Left kidney (tissue), 2 donors: ENCODE data around the gene PRSS57. TPM values are rescaled to one million over a fixed set of nuclear protein-coding genes. Genes with fewer than 3 reads are reported as not detected.
"Not testable (repeated sequence)": the region's sequence is repeated elsewhere in the genome, so short reads cannot be mapped to it uniquely, and the experiment has no call there.

Experiments used
- DNase-seq: peaks from one replicate; pipeline ENCODE4 v3.0.0-alpha.2; 2013
- polyA plus RNA-seq: library from polyadenylated mRNA; unstranded; fragments of 120-200 nt; gene quantifications from one replicate; pipeline ENCODE4 v1.2.1, GENCODE V29; 2013; ENCODE audit not compliant: insufficient read length

Gene PRSS57
- polyA plus RNA-seq, 1 donor: 0.18 TPM

DNA sequence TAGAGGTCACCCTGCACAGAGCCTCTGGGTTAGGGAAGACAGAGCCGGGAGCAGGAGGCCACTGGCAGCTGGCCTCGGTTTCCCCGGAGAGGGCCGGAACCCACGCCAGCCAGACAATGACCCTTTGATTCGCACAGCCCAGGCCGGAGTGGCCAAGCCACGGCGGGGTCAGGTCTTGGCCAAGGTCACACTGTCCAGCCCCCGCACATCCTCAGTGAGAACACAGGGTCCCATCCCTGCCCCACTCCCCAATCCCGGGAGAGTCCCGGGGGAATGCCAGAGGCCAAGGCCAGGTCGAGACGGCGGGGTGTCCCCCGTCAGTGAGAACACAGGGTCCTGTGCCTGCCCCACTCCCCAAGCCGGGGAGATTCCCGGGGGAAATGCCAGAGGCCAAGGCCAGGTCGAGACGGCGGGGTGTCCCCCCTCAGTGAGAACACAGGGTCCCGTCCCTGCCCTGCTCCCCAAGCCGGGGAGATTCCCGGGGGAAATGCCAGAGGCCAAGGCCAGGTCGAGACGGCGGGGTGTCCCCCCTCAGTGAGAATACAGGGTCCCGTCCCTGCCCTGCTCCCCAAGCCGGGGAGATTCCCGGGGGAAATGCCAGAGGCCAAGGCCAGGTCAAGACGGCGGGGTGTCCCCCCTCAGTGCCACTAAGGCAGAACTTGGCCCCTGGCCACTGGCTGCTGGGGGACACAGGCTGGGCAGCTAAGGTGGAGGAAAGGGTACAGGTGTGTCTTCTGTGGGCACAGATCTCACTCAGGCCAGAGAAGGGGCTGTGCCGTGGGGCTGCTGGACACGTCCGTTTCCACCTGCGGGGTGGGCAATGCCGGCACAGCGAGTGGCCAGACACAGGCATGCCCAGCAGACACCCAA lies 20.7 kb downstream of the PRSS57 start:
- no peak for DNase-seq

GRCh38 chr19:670609-671075 lies 24.6 kb downstream of the PRSS57 start:
- no peak for DNase-seq

DNA sequence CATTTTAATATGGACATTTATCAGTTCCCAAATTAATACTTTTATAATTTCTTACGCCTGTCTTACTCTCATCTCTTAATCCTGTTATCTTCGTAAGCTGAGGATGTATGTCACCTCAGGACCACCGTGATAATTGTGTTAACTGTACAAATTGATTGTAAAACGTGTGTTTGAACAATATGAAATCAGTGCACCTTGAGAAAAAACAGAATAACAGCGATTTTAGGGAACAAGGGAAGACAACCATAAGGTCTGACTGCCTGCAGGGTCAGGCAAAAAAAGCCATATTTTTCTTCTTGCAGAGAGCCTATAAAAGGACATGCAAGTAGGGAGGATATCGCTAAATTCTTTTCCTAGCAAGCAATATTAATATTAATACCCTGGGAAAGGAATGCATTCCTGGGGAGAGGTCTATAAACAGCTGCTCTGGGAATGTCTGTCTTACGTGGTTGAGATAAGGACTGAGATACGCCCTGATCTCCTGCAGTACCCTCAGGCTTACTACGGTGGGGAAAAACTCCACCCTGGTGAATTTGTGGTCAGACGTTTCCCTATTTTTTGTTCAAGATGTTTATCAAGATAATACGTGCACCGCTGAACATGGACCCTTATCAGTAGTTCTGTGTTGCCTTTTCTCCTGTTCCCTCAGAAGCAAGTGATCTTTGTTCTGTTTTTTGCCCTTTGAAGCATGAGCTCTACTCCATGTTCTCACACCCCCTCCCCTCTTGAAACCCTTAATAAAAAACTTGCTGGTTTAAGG lies 26.4 kb downstream of the PRSS57 start:
- not testable (repeated sequence) for DNase-seq

- DNase-seq: not testable (repeated sequence)
Measured at GRCh38 chr19:666985-667573, 28.2 kb downstream of the PRSS57 start.

DNA sequence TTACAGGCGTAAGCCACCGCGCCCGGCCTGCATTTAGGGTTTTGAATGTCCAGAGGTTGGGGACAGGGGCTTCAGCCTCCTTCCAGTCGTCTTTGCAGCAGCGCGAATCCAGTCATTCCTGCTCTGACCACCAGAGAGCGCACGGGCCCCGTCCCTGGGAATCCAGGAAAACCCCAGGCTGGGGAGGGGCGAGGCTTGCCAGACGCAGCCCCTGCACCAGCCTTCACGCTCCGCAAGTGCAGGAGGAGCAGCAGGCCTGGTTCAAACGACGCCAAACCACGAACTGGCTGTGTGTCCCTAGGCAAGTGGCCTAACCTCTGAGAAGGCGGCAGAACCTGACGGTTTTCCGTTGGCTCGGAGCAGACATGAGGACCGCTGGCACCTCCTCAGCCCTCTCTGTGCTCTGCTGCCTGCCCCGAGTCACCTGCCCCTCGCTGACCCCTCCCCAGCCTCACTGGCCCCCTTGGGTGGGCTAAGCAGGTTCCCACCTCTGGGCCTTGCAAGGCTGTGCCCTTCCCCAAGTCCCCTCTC lies 30.3 kb downstream of the PRSS57 start:
- DNase-seq: peak; percentile 80

DNA sequence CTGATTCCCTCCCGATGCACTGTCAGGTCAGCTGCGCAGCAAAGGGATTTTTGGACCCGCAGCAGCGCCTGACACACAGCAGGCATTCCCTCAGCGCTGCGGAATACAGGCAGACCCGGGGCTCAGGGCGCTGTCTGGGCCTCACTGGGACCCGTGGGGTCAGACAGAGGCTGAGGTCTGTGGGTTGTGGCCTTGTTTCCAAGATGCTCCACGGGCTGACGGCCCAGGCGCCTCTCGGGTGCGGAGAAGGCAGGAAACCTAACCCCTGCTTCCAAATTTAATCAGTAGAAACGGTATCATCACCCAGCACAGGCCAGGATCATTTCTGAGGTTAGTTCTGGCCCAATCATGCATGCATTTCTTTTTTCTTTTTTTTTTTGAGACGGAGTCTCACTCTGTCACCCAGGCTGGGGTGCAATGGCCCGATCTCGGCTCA lies 31.6 kb downstream of the PRSS57 start:
- DNase-seq: no peak

- DNase-seq: peak; percentile 88
Measured at GRCh38 chr19:662962-663681, 32.1 kb downstream of the PRSS57 start, which contains the start of gene RNF126. Gene RNF126 (minus strand): TSS chr19:663214. CDS start chr19:663121, 93 bp downstream.

DNA sequence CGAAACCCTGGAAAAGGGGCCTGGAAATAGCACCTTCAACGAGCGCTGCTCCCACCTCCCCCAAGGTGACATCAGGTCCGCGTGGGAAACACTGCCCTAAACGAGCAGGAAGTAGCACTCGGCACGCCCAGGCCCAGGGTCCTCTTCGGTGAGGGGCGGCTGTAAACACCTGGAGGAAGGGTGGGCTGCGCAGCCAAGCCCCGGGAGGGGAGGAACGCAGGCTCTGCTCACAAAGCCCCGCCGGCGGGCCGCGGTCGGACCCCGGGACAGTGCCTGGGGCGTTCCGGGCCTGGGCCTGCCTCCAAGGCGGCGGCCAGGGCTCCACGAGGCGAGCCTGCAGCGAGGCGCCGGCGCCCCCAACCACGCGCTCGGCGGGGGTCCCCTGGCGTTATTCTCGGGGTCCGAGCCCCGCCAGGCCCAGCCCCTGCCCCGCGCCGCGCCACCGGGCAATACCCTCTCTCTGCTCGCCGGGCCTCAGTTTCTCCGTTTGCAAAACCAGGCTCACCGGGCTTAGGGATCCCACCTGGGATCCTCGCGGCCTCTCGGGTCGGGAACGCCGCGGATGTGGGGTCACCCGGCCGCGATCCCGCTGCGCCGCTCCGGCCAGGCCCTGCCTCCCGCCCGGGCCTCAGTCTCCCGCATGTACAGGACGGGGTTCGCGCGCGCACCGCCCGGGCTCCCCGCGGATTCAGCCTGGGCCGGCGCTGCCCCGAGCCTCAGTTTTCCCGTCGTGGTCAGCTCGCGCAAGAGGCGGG lies 32.9 kb downstream of the PRSS57 start:
- DNase-seq: no peak

GRCh38 chr19:661427-662196 lies 33.6 kb downstream of the PRSS57 start:
- DNase-seq: no peak

DNA sequence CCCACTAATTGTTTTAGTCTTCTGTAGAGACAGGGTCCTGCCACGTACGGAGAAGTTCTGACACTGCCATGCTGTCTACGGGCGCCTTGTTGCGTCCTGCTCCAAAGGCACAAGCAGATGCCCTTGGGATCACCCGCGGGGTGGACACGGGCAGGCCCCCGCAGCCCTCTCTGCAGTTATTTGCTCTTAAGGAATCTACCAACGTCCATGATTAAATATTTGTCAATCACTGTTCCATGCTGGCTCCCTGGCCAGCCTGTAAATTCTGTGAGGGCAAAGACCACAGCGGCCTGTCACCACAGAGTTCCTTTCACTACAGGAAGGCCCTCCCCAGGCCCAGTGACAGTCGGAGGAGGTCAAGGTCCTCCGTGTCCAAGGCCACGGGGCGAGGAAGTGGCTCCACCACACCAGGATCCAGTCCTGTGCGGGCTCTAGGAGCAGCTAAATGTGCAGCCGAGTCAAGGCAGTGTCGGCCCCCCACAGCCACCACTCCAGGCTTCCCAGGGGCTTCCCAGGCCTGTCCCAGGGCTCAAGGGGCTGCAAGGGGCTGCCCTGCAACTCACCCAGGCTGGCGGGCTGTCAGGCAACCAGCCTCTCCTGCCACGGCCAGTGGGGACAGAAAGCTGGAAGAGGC lies 34.3 kb downstream of the PRSS57 start:
- DNase-seq: no peak

- no peak for DNase-seq
Measured at GRCh38 chr19:658916-659839, 36.1 kb downstream of the PRSS57 start.

DNA sequence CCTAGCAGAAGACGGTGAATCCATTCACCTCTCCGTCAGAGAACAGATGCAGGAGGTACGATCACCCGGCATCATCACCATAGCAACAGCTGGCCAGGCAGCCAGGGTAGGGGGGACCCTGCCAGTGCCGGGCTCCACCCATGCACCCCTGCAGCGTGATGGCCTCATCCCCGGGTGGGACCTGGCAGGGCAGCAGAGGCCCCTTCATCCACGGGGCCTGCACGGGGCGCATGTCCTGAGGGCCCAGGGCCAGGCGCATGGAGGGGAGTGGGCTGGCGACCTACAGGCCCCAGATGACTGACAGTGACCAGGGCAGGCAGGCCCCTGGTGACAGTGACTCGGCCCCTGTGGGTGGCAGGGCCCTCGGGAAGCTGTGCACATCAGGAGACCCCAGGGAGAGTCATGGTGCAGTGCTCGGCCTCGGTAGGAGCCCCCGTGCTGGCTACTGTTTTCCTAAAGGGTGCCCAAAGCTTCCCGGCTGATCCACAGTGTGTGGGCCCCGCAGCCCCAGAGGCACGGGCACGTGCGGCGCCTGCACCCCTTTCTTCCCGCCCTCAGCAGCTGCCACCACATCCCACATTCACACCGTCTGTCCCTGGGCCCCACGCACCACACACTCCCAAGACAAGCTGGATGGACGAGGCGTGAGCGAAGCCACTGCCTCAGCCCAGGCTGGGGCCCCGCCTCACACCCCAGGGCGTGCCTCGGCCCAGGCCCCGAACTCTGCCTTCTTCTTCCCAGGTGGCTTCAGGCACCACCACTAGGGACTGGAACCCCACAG lies 37.0 kb downstream of the PRSS57 start:
- DNase-seq: no peak

- no peak for DNase-seq
Measured at GRCh38 chr19:657611-658010, 37.6 kb downstream of the PRSS57 start.

DNA sequence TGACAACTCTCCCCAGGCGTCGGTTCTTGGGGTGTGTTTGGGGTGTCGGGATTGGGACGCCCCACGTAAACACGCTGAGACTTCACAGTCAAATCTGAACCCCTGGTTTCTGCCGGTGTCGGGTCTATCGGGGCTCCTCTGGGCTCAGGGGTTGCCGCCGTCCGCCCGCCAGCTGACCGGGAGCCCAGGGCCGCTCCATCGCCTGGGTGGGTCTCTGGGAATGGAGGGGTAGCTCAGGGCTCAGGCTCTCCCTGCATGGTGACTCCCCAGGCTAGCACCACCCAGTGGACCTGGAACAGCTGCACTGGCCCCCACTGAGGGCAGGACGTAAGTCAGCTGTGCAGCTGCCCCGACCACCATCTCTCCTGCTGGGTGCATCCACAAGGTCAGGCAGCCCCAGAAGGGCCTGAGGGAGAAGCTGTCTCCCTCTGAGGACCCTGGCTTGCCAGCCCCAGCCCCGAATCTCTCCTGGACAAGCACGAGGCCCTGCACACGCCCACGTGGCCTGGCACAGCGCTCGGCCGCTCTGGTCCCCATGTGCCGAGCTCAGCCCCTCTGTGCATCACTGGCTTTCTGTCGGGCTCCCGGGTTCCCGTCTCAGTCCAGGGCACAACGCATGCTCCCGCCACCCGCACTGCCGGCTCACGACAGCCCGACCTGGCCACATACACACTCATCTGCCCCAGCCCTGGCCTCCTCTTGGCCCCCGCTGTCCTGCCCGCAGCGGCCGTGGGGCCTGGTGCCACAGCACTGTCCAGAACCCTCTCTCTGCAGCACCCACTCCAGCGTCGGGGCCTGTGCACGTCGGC lies 38.3 kb downstream of the PRSS57 start:
- DNase-seq: no peak

- no peak for DNase-seq
Measured at GRCh38 chr19:655691-656090, 39.6 kb downstream of the PRSS57 start.

- DNase-seq: no peak
Measured at GRCh38 chr19:653425-653824, 41.8 kb downstream of the PRSS57 start.
